ENCODE data around the gene LINC01488.
A peak's percentile ranks its signal among the peaks of the same experiment; 100 is the strongest.

The LINC01488 gene

GRCh38 chr11:69481393-69481844 is at the start of gene LINC01488:
Gene LINC01488 (plus strand): TSS chr11:69481663.
- no peak for DNase-seq (ENCODE audit: low read depth)

- DNase-seq (ENCODE audit: low read depth) = no peak
These were observed 49.3 kb upstream of the LINC01488 start for GRCh38 chr11:69431893-69432738.

- no peak for DNase-seq (ENCODE audit: low read depth)
These were observed 47.7 kb upstream of the LINC01488 start for GRCh38 chr11:69433741-69434140.

GRCh38 chr11:69434471-69434931 is 47.0 kb upstream of the LINC01488 start:
- DNase-seq (ENCODE audit: low read depth) = no peak

- no peak for DNase-seq (ENCODE audit: low read depth)
These were observed 46.1 kb upstream of the LINC01488 start for GRCh38 chr11:69435161-69435986.

- no peak for DNase-seq (ENCODE audit: low read depth)
These were observed 45.2 kb upstream of the LINC01488 start for GRCh38 chr11:69436041-69436982.

GRCh38 chr11:69437001-69437875 is 44.2 kb upstream of the LINC01488 start:
- no peak for DNase-seq (ENCODE audit: low read depth)

DNA sequence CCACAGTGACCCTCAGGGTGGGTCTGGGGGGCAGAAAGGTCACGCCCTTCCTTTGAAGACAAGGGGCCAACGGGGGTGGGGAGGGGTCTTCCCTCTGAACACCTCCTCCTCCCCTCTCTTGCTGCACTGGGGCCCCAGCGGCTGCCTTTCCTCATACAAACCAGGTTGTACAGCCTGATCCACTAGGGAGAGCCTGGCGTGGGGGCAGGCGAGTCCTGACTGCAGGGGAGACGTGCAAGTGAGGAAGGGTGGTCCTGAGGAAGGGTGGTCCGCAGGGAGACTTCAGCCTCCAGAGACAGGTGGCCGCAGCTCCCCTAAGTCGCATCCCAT is 43.6 kb upstream of the LINC01488 start:
- no peak for DNase-seq (ENCODE audit: low read depth)

- no peak for DNase-seq (ENCODE audit: low read depth)
These were observed 43.1 kb upstream of the LINC01488 start for GRCh38 chr11:69438286-69438920.

DNA sequence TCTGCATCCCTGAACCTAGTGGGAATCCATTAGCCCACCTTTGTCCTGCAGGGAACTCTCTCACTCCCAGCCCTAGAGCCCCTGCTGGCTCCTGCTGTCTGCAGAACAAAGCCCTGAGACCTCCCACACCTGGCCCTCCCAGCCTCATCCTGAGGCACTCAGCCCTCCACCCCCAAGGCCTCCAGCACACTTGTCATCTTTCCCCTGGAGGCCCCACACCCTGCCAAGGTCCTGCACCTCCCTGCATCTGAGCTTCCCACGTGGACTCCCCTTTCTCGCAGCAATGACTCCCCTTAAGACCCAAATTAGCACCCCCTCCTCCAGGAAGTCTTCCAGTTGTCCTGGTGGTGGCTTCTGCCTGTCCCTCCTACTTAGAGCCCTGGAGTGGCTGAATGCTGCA is 42.3 kb upstream of the LINC01488 start:
- DNase-seq (ENCODE audit: low read depth) = no peak

DNA sequence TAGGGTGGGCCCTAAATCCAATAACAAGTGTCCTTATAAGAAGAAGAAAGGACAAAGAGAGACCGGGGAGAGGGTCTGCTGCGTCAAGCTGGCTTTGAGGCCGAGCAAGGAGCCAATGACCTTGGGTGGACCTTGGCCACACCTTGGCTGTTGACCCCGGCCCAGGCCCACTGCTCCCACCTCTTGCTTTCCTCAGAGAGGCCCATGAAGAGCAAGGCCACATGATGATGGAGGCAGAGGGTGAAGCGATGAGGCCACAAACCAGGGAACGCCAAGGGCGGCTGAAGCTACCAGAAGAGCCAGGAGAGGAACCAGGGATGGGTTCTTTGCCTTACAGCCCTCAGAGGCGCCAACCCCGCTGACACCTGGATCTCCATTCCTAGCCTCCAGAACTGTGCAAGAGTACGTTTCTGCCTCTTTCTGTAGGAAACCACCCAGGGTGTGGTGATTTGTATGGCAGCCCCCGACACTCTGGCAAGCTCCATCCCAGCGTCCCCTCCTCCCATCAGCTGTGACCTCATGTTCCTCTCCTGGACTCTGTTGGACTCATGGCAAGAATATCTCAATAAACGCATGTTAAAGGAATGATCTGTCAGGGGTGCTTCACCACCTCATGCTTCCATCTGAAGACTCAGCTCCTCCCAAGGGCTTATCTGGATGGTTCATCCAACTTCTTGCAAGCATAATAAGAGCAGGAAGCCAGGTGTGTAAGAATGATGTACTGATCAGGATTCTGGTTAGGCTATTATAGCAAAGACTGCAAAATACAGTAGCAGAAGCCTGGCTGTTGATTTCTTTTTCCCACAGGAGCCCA is 41.6 kb upstream of the LINC01488 start:
- DNase-seq (ENCODE audit: low read depth) = no peak

DNA sequence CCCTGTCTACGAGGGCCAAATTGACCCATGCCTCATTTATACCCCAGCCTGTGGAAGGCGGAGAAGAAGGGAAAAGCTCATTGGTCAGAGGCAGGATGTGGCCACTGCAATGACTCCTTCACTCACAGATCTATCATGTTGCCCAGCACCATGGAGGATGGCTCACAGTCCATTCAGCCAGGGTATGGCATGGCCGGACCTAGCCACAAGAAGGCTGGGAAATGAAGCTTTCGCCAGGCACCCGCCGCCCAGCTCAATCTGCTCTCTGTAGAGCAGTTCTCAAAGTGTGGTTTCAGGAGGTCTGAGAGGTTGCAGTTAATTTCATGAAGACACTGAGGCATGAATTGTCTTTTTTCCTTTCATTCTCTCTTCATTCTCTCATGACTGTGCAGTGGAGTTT is 40.6 kb upstream of the LINC01488 start:
- DNase-seq (ENCODE audit: low read depth) = no peak

DNA sequence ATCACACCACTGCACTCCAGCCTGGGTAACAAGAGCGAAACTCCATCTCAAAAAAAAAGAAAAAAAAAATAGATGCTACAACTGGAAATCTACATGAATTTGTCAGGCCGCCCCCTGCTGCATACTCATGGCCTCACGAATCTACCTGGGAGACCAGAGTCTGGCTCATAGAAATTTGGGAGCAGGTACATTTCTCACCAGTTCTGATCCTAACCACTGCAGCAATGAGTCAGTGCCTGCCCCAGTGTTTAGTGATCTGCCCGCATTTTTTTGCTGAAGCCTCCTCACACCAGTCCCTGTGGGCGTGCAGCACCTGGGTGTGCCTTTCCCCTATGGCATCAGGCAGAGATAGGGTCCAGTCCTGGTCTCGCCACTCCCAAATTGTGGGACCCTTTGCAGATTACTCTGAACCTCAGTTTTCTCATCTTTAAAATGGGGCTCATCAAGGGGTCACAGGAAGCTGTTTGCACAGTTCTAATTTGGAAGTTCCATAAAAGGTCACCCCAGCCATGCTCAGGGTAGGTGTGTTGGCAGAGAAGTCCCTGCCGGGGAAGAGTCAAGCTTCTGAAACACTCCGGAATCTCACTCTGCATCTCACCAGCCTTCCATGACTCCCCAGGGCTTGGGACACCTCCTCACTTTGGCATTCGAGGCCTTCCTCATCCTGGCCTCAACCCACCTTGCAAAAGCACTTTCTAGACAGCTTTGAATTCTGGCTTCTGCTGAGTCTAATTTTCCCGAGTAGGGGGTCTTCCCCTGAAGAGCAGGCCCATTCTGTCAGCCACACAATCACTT is 39.3 kb upstream of the LINC01488 start:
- no peak for DNase-seq (ENCODE audit: low read depth)

GRCh38 chr11:69442807-69443137 is 38.7 kb upstream of the LINC01488 start:
- DNase-seq (ENCODE audit: low read depth) = no peak

DNA sequence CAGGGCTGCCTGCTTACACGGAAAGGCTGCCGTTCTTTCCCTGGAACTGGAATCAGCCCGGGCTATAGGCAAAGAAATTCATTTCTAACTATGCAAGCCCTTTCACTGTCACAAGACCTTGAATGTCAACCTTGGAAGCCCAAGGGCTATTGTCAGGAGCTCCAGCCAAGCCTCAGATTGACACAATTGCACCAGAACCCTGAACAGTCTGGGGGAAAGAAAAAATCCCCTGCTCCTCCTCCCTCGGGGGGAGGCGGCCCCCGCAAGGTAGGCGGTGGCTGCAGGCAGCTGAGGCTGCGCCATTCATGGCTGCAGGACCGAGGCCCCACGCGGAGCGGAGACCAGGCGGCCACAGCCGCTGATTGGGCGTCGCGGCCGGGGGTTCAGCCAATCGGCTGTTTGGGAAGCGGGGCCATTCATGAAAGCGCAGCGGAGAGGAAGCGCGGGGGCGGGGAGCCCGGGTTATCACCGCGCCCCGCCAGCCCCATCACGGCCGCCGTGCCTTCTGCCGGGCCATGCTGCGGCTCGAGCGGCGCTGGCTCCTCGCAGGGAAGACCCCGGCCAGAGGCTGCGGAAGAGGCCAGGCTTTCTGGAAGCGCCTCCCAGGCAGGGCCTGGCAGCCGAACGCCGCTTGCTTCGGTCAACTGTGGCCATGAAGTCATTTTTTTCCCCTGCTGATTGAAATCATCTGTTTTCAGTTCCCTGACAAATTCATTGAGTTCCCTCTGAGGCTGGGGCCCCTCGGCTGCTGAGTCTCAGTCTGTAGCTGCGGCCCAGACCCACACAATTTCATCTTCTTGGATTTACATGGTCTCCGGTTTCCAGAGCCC is 38.1 kb upstream of the LINC01488 start:
- DNase-seq (ENCODE audit: low read depth) = peak; percentile 76

- no peak for DNase-seq (ENCODE audit: low read depth)
These were observed 37.5 kb upstream of the LINC01488 start for GRCh38 chr11:69443968-69444364.

- DNase-seq (ENCODE audit: low read depth) = no peak
These were observed 36.9 kb upstream of the LINC01488 start for GRCh38 chr11:69444381-69445130.

Measured in activated T-cell treated with anti-CD3 and anti-CD28 coated beads for 48 hours (primary cell).